GM20000 (cell line): ENCODE data around the gene RFC1.

Experiments used
- DNase-seq: peaks from one replicate; pipeline ENCODE4 v3.0.0; 2012; ENCODE audit warnings: low spot score
- CTCF ChIP-seq: IDR thresholded peaks from 2 replicates; pipeline ENCODE4 v1.5.1; 2012; ENCODE audit warnings: mild to moderate bottlenecking, control low read depth; ENCODE audit errors: extremely low read depth, missing control alignments

RFC1 gene

DNA sequence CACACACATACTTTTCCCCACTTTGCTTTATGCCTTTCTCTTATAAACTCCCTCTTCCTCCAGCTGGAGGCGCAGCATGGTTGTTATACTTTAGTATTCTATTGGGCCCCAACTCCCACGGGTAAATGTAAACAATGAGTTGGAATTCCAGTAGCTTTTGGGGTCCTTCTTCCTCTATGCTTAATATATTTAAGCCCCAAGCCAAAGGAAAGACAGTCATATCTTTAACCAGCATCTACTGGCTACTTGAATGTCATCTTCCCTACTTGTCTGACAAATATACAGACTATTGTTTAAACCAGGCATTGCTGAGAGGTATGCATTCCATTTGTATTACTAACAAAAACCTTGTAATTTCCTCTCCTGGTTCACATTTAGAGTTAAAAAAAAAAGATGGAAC is 110.9 kb downstream of the RFC1 start:
- no peak for DNase-seq
- no peak for TF ChIP-seq CTCF

GRCh38 chr4:39243462-39243861 is 122.7 kb downstream of the RFC1 start:
- no peak for TF ChIP-seq CTCF
- no peak for DNase-seq
